GM12878 (cell line): ENCODE measurements around the gene NLGN2. TPM values are rescaled to one million over a fixed set of nuclear protein-coding genes. Genes with fewer than 3 reads are reported as not detected.

ENCODE experiments used
- ELK1 ChIP-seq: IDR thresholded peaks from 2 replicates; pipeline ENCODE4 v1.6.1; 2012; ENCODE audit warnings: low read depth, low read length, improper control_type of control experiment
- IRF3 ChIP-seq: fragments of 450-650 bp; IDR thresholded peaks from 2 replicates; pipeline ENCODE4 v1.6.1; 2014; ENCODE audit warnings: mild to moderate bottlenecking
- MAX ChIP-seq: IDR thresholded peaks from 2 replicates; pipeline ENCODE4 v1.6.1; 2012; ENCODE audit warnings: low read depth, low read length, improper control_type of control experiment
- POLR2A ChIP-seq: IDR thresholded peaks from 2 replicates; pipeline ENCODE4 v1.6.1; 2011; ENCODE audit warnings: low read depth, mild to moderate bottlenecking, low read length
- REST ChIP-seq: IDR thresholded peaks from 2 replicates; pipeline ENCODE4 v1.6.1; 2012; ENCODE audit warnings: mild to moderate bottlenecking, low read depth, low read length
- SREBF1 ChIP-seq: IDR thresholded peaks from 2 replicates; pipeline ENCODE4 v1.6.1; 2012; ENCODE audit warnings: mild to moderate bottlenecking, low read length
- TCF7 ChIP-seq: IDR thresholded peaks from 2 replicates; pipeline ENCODE4 v1.6.1; 2014; ENCODE audit warnings: antibody characterized with exemption, borderline replicate concordance
- ZBTB33 ChIP-seq: fragments of 450-650 bp; IDR thresholded peaks from 2 replicates; pipeline ENCODE4 v1.6.1; 2017; ENCODE audit warnings: mild to moderate bottlenecking
- ZNF24 ChIP-seq: fragments of 450-650 bp; IDR thresholded peaks from 2 replicates; pipeline ENCODE4 v1.6.1; 2017; ENCODE audit warnings: antibody characterized with exemption, mild to moderate bottlenecking
- ZZZ3 ChIP-seq: IDR thresholded peaks from 2 replicates; pipeline ENCODE4 v1.6.1; 2011; ENCODE audit warnings: low read depth; ENCODE audit not compliant: control insufficient read depth, insufficient read length
- polyA plus RNA-seq, 11 experiments: library from polyadenylated mRNA; depleted of rRNA in 4 of 11; unstranded in 6 of 11; stranded (reverse) in 5 of 11; fragments of >200 nt; fragmentation: Nextera tagmentation in 4 of 11; fragmentation: Illumina TruSeq in 1 of 11; extraction: Ambion mirVana in 4 of 11; extraction: Trizol in 1 of 11; gene quantifications; 1 replicate in 1 of 11; 2 replicates in 10 of 11; pipeline versions ENCODE4 v1.2.1 to v1.2.3, GENCODE V29; 2011 to 2016; ENCODE audit warnings: inconsistent platforms in 2 of 11, missing spikeins in 2 of 11, low read depth in 1 of 11
- total RNA-seq, 4 experiments: library from RNA; depleted of rRNA in 3 of 4; stranded (reverse); fragments of >200 nt in 3 of 4; fragmentation: Illumina TruSeq in 1 of 4; extraction: Trizol in 1 of 4; gene quantifications; 2 replicates each; pipeline versions ENCODE4 v1.2.1 to v1.2.3, GENCODE V29; 2013 to 2021

The NLGN2 gene
- total and polyA plus RNA-seq, 10 of the 15 experiments (the other 5 are each of a cell fraction or from before 2014, with no cell fraction given) = 0.02 to 0.87 (median 0.11) TPM; not detected in 2

- TF ChIP-seq ZBTB33 = no peak
- TF ChIP-seq REST = no peak
- TF ChIP-seq ZZZ3 = no peak
- TF ChIP-seq POLR2A = no peak
- no peak for TF ChIP-seq ELK1
- TF ChIP-seq SREBF1 = no peak
- TF ChIP-seq MAX = no peak
- TF ChIP-seq TCF7 = no peak
- no peak for TF ChIP-seq ZNF24
- no peak for TF ChIP-seq IRF3
- TF ChIP-seq, all 136 proteins: peak for 0
These were observed 24.7 kb downstream of the NLGN2 start (continued) for GRCh38 chr17:7432296-7432695.
